NK-92 treated with Interleukin-12 subunit alpha and Interleukin-12 subunit beta, amount 100 ng/mL, for 24 hours (cell line): Measurements from ENCODE around the gene CEBPE.

Experiments
- DNase-seq: peaks from one replicate; lab custom pipeline; 2025; lab: John Stamatoyannopoulos, UW

Gene CEBPE

GRCh38 chr14:23118506-23119362, at the start of gene CEBPE:
Gene CEBPE (minus strand): TSS chr14:23119255. CDS start chr14:23119091, 164 bp downstream.
- DNase-seq = no peak

DNA sequence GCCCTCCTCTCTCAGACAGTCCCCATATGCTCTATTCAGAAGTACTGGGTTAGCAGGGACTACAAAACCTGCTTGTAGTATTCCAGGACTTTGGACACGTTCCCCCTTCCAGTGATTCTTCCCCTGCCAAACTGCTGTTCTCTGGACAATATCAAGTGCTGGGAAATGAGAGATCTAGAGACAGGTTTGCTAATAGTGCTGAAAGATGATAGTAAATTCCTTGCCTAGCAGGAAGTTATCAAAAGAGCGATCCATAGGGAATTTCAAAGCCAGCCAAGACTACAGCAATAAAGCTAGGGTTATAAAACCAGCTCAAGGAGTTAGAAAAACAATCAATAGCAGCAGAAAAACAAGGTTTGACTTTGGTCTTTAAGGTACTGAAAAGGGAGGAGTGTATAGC, 49.2 kb upstream of the CEBPE start:
- no peak for DNase-seq

- DNase-seq = no peak
Observed at GRCh38 chr14:23167116-23167847, 48.2 kb upstream of the CEBPE start.

DNA sequence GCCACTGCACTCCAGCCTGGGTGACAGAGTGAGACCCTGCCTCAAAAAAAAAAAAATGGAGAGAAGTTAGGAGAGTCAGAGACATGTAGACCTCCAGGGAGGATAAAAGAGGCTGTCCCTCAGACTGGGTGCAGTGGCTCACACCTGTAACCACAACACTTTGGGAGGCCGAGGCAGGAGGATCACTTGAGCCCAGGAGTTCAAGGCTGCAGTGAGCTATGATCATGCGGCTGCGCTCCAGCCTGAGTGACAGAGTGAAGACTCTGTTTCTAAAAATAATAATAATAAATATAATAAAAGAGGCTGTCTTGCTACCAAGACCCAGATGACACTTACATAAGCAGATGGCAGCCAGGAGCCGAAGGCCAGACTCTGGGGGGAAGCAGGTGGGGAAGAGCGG, 45.9 kb upstream of the CEBPE start:
- DNase-seq = no peak

DNA sequence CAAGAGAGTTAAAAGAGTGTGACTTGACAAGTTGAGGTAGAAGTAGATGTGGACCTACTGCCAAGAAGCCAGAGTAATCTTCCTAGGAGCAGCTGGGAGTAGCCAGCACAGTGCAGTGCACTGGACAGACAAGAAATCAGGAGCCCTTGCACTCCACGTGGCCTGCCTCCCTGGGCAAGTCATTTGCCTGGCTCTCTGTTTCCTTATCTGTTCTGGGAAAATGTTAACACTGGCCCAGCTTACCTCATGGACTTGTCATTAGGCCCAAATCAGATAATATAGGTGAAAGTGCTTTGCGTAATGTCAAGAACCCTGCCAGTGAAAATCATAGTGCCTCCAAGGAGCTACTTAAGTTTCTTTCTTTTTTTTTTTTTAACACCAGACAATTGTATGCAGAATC, 45.2 kb upstream of the CEBPE start:
- DNase-seq = no peak

GRCh38 chr14:23163830-23164229, 44.8 kb upstream of the CEBPE start:
- no peak for DNase-seq

GRCh38 chr14:23162800-23163199, 43.7 kb upstream of the CEBPE start:
- DNase-seq = no peak

DNA sequence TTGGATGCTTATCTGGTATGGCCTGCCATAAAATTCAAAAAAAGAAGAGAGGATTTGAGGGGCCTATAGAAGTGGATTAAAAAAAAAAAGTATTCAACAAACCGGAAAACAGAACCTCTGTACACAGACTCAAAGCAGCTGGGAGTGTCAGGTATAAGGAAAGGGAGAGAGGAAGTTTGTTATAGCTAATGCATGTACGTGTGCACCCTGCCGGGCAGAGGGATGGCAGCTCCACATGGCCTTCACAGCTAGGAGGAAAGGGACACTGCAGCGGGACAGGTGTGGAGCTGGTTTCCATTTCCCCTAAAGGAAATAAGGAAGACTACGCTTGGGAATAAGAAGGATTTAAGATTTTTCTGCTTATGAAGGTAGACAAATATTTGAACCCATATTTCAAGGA, 43.0 kb upstream of the CEBPE start:
- DNase-seq = no peak

DNA sequence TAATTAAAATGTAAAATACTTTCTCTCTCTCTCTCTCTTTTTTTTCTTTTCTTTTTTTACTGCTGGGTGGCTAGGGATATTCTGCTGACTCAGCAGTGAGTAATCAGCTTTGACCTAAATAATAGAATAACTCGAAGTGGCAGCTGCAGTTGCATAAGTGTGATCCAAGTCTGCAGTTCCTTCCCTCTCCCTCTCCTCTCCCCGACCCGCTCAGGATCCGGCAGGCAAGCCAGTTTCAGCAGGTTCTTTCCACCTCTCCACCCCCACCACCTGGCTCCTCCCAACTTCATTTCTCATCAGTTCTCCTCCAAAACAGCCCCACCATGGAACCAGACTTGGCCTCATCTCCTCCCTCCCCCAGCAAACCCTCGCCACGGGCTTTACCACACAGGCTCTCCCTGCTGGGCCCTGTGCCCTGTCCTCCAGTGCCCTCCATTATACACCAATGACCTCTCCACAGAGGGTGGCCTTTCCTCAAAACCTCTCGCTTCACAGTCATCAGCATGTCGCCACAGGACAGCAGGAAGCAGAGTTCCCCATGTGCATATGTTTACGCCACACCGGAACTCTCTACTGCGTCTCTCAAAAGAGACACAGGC, 42.0 kb upstream of the CEBPE start:
- peak; percentile 8 for DNase-seq

DNA sequence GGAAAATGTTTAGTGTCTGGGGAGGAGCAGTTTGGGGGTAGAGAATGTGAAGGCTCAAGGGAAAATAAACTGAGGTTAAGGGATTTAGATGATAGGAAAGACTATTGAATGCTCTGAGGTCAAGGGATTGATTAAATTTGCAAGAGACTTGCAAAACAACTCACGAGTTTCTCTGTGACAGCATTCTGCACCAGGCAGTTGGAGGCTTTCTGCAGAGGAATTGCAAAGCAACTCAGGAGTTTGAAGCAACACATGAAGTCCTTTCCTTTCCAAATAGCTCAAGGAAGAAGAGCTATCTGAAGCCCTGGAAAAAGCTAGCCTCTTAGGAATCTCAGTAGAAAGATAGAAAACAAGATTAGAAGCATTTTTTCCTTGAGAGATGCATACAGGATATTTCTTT, 40.5 kb upstream of the CEBPE start:
- no peak for DNase-seq

GRCh38 chr14:23158779-23159178, 39.7 kb upstream of the CEBPE start:
- no peak for DNase-seq

GRCh38 chr14:23154964-23155587, 36.0 kb upstream of the CEBPE start:
- DNase-seq = no peak

- DNase-seq = no peak
Observed at GRCh38 chr14:23153851-23154796, 35.1 kb upstream of the CEBPE start.

- no peak for DNase-seq
Observed at GRCh38 chr14:23151342-23151741, 32.3 kb upstream of the CEBPE start.

DNA sequence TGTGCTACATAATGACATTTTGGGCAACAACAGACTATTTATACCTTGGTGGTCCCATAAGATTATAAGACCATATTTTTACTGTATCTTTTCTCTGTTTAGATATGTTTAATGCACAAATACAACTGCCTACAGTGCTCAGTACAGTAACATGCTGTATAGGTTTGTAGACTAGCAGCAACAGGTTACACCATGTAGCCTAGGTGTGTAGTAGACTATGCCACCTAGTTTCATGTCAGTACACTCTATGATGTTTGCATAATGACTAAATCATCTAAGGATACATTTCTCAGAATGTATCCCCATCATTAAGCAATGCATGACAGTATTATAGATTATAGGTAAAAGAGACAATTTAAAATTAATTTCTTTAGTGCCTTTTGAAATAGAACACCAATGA, 30.7 kb upstream of the CEBPE start:
- no peak for DNase-seq

- no peak for DNase-seq
Observed at GRCh38 chr14:23148591-23149249, 29.7 kb upstream of the CEBPE start.

DNA sequence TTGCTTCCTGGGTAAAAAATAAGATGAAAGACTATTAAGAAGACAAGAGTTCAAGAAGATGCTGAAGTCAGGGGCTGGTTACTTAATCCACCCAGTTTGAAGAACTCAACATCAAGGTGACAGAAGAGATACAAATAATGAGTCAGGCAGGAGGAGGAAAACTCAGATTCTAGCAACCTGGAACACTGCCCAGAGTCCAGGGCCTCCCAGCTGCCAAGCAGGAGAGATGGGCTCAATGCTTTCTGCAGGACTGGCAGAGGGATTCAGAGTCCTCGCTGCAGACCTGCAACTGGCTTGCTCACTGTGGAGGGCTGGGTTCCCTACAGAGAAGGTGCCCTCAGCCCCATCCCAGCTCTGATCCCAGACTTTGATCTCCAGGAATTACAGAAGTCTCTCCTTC, 28.6 kb upstream of the CEBPE start:
- DNase-seq = no peak

- no peak for DNase-seq
Observed at GRCh38 chr14:23146980-23147379, 27.9 kb upstream of the CEBPE start.

- DNase-seq = no peak
Observed at GRCh38 chr14:23146351-23146910, 27.4 kb upstream of the CEBPE start.

GRCh38 chr14:23145794-23146350, 26.8 kb upstream of the CEBPE start:
- no peak for DNase-seq
